Fibroblast of villous mesenchyme (primary cell): ENCODE data around the gene GRB7. TPM values are rescaled to one million over a fixed set of nuclear protein-coding genes. Genes with fewer than 3 reads are reported as not detected.

Source experiments
- DNase-seq: peaks from one replicate; pipeline ENCODE4 v3.0.0-alpha.2; 2010; ENCODE audit warnings: low read depth
- H3K4me3 ChIP-seq: 2 replicates; pipeline ENCODE4 v1.5.1; 2011; ENCODE audit warnings: low read depth, mild to moderate bottlenecking, low read length
- CTCF ChIP-seq: IDR thresholded peaks from 2 replicates; pipeline ENCODE4 v1.5.1; 2012; ENCODE audit warnings: low read depth, mild to moderate bottlenecking, low read length; ENCODE audit not compliant: insufficient read depth
- total RNA-seq: library from RNA; depleted of rRNA; stranded (reverse); fragments of >200 nt; gene quantifications from 2 replicates; pipeline ENCODE4 v1.2.3, GENCODE V29; 2012

Gene GRB7
- total RNA-seq, 1 donor = 1.3 TPM

- H3K4me3 ChIP-seq = no peak overlapping the region
- no peak for DNase-seq
- no peak for TF ChIP-seq CTCF
These were observed 1.9 kb upstream of the GRB7 start for GRCh38 chr17:39735882-39736281.

GRCh38 chr17:39736319-39737165 lies 1.2 kb upstream of the GRB7 start:
- H3K4me3 ChIP-seq = no peak overlapping the region
- no peak for DNase-seq
- no peak for TF ChIP-seq CTCF

GRCh38 chr17:39737206-39737759 lies 455 bp upstream of the GRB7 start:
- DNase-seq = no peak
- no peak for TF ChIP-seq CTCF
- no peak overlapping the region for H3K4me3 ChIP-seq

GRCh38 chr17:39738568-39738901 lies 797 bp downstream of the GRB7 start:
- peak overlapping the region; percentile 29 for H3K4me3 ChIP-seq
- TF ChIP-seq CTCF = no peak
- DNase-seq = no peak

- H3K4me3 ChIP-seq = peak overlapping the region; percentile 15
- DNase-seq = no peak
- TF ChIP-seq CTCF = no peak
These were observed 1.5 kb downstream of the GRB7 start for GRCh38 chr17:39738983-39739884.

- H3K4me3 ChIP-seq = no peak overlapping the region
- TF ChIP-seq CTCF = no peak
- no peak for DNase-seq
These were observed 2.2 kb downstream of the GRB7 start for GRCh38 chr17:39739885-39740356.
